DMS53 treated with DMSO at 0.1 percent for 48 hours (cell line): Measurements from ENCODE around the gene CACNA2D3.

Experiments
- DNase-seq: peaks from one replicate; lab custom pipeline; 2025; ENCODE audit not compliant: unreplicated experiment; lab: John Stamatoyannopoulos, UW

CACNA2D3 gene

GRCh38 chr3:54863366-54863765 is 741.0 kb downstream of the CACNA2D3 start:
- no peak for DNase-seq

GRCh38 chr3:54863786-54864185 is 741.4 kb downstream of the CACNA2D3 start:
- no peak for DNase-seq

DNA sequence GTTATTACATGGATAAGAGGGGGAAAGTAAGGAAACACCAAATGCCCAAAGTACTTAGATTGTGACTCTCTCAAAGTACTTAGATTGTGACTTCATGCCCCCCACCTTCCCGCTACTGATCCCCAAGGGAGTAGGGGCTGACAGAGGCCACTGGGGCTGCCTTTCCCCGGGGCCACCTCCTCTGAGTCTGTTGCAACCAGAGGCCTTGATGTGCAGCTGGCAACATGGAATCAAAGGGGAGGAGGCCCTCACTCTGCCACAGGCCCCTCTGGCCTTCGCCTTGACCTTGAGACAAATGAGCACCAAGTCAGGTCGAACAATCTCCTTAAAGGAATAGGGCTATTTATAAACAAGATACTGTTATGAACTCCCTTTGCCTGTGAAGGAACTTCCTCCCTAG is 743.0 kb downstream of the CACNA2D3 start:
- DNase-seq, result no peak

DNA sequence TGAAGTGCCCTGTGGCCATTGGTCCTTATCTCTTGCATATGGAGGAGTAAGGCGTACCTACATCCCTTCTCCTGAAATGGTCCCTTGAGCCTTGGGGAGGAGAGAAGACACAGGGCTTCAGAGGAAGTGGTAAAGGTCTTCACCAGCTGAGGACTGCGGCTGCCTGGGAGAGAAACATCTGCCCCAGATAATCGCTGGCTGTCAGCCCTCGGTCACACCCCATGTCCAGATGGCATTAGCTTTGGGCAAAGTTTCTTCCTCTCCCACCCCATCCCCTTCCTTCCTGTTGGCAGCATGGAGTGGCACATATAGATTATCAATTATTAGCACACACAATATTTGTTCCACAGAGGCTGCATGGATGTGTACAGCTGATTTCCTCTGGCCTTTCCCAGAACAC is 743.9 kb downstream of the CACNA2D3 start:
- DNase-seq, result no peak

GRCh38 chr3:54870423-54870822 is 748.1 kb downstream of the CACNA2D3 start:
- DNase-seq, result peak; percentile 12

- DNase-seq, result no peak
Measured at GRCh38 chr3:54871867-54872266, 749.5 kb downstream of the CACNA2D3 start.

DNA sequence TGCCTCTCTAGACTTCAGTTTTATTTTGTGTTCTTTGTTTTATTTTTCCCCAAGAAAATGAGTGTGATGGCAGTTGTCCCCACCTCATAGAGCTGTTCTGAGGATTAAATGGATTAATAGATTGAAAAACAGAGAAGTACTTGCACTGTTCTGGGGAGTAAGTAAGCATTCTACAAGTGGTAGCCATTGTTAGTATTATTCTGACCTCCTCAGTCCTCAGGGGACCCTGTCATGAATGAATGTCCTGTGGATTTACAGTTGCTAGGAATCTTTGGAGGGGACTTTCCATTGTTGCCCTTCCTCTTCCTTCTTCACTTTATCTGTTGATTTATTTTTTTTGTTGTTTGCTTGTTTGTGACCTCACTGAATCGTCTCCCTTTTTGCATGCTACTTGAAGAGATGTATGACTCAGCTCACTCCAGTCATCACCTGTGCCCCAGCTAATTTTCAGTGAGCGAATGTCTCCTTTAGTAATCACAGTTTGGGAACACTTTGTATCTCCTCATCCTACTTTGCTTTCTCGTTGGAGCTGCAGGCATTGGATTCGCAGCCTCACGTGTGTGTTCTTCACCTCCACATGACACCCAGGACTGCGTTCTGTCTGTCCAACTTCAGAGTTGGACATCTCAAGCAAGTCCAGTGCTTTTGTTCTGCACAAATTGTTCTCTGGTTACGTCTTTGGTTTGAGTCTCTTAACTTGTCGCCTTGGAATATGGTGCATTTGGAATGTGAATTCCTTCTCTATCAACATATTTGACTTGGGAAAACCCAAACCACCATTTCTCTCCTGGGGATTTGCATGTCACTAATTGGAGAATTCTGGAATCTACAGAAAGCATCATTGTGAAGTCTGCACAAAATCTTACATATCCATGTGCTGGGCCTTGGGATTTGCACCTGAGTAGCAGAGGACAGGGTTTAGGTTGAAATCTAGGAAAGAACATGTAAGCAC is 751.0 kb downstream of the CACNA2D3 start:
- DNase-seq, result peak; percentile 26

DNA sequence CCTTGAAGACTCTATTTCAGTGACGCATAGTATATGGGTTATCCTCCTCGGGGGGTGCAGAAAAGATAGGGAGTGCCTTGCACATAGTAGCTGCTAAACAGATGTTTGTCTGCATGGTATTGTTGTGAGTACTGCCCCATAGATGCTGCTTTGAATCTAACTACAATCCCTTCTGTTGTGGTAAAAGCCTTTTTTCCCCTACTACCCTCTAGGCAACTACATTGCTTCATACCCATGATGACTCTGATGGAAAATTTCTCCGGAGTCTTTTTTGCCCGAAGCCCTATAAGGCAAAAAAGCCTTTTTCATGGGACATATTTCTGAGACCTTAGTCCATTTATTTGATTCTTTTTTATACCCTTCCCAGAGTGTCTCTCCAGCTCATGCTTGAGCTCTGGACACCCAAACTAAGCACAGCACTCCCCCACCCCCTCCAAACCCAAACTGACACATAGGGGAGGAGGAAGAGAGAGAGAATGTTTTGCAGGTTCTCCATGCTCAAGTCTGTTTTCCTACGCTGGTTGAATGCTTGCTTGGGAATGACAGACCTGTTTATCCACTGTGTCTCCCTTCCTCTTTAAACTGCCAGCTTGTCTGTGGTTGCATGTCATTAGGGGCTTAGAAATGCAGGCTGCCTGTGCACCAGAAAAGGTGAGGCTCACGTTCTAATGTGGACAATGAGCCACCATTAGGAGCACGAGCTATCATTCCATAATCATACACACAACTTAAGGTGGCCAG is 752.6 kb downstream of the CACNA2D3 start:
- DNase-seq, result no peak

DNA sequence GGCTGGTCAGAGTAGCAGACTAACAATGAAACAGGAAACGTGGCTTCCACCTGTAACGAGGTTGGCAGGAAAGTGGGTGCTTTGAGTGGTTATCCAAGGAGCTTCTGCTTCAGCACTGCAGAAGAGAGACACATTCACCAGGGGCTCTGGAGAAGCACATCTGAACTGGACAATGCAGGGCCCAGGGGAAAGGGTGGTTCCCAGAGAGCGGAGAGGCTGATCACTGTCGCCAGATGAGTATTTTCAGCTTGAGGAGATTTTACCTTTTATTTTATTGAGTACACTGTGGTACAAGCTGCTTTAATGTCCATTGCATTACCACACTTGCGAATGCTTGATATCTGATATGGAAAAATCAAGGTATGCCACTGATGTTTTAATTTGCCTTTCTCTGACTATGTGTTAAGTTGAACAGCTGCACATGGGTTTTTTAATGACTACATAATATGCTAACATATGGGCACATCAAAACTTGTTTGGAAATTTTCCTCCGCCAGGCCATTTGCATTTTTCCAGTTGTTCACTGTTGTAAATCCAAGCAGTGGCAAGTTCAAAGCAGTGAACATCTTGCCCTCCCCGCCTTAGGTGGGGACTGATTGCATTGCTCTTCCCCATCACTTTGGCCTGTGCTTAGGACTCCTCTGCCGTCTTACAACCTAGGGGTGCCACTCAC is 753.4 kb downstream of the CACNA2D3 start:
- DNase-seq, result no peak

DNA sequence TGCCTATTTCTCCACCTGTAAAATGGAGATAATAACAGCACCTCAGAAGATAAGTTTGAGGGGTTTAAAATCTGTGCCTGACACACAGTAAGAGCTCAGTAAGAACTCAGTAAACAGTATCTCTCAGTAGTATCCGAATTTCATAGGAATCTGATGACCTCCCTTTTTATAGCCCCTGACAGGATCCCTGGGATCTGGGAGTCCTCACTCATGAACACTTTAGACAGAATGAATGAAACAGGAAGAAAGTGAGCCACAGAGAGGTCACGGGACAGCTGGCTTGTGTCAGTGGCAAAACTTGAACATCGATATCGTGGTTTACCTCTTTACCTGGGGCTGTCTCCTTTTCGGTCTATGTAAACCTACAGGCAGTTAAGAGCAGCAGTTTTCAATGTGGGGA is 754.3 kb downstream of the CACNA2D3 start:
- DNase-seq, result no peak

DNA sequence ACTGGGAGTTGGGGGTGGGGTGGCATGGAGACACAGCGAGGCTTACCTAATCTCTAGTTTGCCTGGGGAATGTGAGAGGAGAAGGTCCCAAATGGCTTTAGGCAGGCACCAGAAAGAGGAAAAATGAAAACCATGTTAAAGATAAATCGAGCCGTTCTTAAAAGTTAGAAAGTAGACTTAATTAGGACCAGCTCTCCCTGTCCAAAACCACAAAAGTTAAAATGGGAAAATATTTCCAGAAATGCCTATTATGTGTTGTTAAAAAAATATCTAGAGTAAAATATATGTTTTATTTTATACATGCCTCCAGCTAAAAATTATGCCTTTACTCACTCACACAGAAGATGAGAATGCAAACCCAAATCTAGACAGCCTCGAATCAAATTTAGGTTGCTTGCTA is 755.4 kb downstream of the CACNA2D3 start:
- no peak for DNase-seq

- no peak for DNase-seq
Measured at GRCh38 chr3:54878145-54878544, 755.8 kb downstream of the CACNA2D3 start.

DNA sequence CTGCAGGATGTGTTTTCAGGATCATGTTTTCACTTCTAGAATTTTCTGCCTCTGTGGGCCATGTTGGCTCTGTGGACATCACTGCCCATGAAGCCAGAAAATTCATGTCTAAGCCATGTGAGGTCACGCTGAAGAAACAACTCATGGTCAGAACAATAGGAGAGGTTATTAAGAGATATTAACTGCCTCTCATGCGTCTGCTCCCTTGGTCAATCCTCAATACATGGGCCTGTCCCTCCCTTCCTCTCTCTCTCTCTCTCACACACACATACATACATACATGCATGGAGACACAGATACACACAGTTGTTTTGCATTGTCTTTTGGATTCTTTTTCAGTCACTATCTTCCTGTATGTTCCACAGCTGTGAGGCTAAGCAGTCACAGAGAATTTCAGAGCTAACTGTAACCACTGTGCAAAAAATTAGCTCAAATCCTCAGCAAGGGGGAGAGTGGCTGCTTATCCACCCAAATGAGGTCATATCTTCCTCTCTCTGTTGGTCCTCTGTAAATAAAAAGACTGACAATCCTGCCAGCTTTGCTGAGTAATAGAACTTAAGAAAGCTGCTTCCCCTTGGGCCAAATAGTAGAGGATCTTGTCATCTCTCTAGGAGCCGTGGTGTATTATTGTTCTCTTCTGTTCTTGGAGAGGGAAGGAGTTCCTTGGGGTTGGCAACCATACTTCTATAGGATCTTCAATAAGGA is 759.9 kb downstream of the CACNA2D3 start:
- DNase-seq, result no peak

DNA sequence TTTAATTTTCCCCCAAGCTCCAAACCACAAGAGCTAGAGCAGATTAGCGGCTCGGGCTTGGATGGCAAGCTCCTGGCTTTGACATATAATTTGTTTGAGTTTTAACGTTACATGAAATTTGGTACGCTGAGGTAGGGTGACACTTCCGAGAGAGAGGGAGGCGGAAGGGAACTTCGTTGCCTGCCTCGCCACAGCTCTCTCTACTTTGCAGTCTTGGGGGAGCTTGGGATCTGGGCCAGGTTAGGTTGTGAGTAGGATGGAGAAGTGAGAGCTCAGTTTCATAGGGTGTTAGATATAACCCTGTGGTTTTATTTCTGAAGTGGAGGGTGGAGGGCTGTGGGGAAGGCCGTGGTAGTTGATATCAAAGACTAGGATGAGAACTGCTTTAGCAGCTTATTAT is 765.8 kb downstream of the CACNA2D3 start:
- no peak for DNase-seq

- no peak for DNase-seq
Measured at GRCh38 chr3:54888873-54889272, 766.5 kb downstream of the CACNA2D3 start.

GRCh38 chr3:54889731-54890130 is 767.4 kb downstream of the CACNA2D3 start:
- DNase-seq, result no peak

GRCh38 chr3:54891540-54891897 is 769.2 kb downstream of the CACNA2D3 start:
- DNase-seq, result peak; percentile 53

DNA sequence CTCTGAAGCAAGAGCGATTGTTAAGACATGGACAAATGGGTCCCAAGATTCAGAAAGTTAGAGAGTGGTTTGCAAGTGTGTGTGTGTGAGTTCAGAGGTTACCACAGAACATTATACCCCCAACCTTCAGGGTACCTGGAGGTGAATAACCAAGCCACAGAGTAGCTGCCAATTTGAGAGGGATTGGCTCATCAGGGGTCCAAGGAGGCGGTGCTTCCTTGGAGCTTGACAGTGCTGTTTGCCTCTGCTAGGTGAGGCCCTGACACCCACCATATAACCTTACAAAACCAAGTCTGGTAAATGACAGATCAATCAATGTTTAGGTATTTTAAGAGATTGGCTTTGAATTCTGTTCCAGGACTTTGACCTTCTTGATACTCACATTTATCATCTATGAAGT is 769.8 kb downstream of the CACNA2D3 start:
- DNase-seq, result no peak

GRCh38 chr3:54895613-54896012 is 773.3 kb downstream of the CACNA2D3 start:
- DNase-seq, result no peak

DNA sequence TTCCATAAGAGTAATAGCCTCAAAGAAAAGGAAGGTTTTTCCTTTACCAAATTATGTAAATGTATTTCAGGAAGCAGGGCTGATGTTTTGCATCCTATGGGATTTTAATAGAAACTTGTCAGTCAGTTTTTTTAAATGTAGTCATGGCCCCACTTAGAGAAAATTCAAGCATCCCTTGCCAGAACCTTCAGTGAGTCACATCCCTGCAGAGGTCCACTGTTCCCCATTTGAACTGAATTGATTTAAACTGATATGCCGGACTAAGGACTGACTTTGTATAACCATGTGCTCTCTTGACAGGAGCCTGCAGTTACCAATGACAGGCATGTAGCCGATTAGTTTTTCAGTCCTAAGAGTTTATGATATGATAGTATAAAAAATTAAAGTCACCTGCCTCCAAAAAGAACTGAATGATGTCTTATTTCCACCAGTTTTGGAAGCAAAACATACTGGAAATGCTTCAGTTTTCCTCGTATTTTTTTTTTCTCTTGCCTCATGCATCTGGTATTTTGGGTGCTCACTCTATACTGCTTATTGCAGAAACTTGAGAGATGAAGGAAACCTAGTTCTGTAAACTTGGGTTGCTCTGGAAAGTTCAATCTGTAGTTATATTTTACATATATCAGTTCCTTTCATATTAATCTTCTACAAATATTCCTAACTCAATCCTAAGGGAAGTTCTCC is 774.8 kb downstream of the CACNA2D3 start:
- DNase-seq, result no peak

DNA sequence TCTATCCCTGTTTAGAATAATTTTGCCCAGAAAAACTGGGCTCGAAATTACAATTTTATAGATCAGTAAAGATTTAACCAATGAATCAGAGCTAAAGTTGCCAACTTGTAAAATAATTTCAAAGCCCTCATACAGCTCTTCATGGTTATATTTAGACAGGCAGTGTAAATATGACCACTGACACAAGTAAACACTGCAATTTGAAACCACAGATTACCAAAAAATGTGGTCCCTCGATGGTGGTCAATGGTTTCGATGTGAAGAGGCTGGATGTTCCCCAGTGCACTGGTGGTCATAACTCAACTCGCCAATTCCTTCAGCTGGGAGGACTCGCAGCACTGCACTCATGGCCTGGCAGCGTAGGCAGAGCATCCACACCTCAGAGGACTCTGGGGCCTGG is 776.9 kb downstream of the CACNA2D3 start:
- no peak for DNase-seq
